Measurements from ENCODE around the gene SLC25A38. TPM values are rescaled to one million over a fixed set of nuclear protein-coding genes. Genes with fewer than 3 reads are reported as not detected.

The SLC25A38 gene
- total and polyA plus RNA-seq, 10 of the 15 experiments (the other 5 are each of a cell fraction or from before 2014, with no cell fraction given), result 15.2 to 55.2 (median 39.2) TPM

GRCh38 chr3:39378088-39378487 lies 5.1 kb upstream of the SLC25A38 start:
- FAIRE-seq (peak; percentile 49), ATAC-seq (peak; percentile 92), DNase-seq (ENCODE audit: low read depth, low spot score) (no peak)
- ChIA-PET RAD21 (ENCODE audit: unreplicated experiment) (interaction anchor here (0.7 to 9.6 kb wide), 16 partner anchors 8 to 187 kb away, joined by 3 to 232 read pairs (median 4); partner anchors contain the start of genes CCR8, RPSA and XIRP1), POLR2A (interaction anchor here (0.8 to 1.8 kb wide), 8 partner anchors 12 to 90 kb away, joined by 3 to 7 read pairs (median 5); partner anchors contain the start of genes CCR8 and RPSA), CTCF (interaction anchor here (0.7 to 7.2 kb wide), 22 partner anchors 11 to 273 kb away, joined by 3 to 323 read pairs (median 4); partner anchors contain the start of genes RPSA and XIRP1), SMC1A (ENCODE audit: uncharacterized antibody, unreplicated experiment) (interaction anchor here (0.6 to 7.4 kb wide), 20 partner anchors 10 to 200 kb away, joined by 3 to 234 read pairs (median 4); partner anchors contain the start of gene XIRP1)
- Histone ChIP-seq H3K27me3 (replicated peaks in 1 of 2; ENCODE audit: control insufficient read depth in 2 of 2, insufficient read depth in 2 of 2, low read length in 1 of 2) (no peaks in the 10 kb centered on the region), H3K4me1 (ENCODE audit: control insufficient read depth, insufficient read depth, low read length) (peaks cover 14% of the 10 kb centered on the region), H3K9ac (ENCODE audit: control insufficient read depth, insufficient read depth, low read length) (no peak overlapping the region), H3K4me3 (no peak overlapping the region), H3K36me3 (ENCODE audit: control insufficient read depth in 2 of 2, insufficient read depth in 2 of 2, low read length in 1 of 2) (no peaks in the 10 kb centered on the region), H3K27ac (ENCODE audit: control insufficient read depth, insufficient read depth) (no peak overlapping the region; the same call in 1 of the 2 replicates), H4K20me1 (ENCODE audit: control insufficient read depth, insufficient read depth) (no peaks in the 10 kb centered on the region), H3K4me2 (ENCODE audit: control insufficient read depth, insufficient read depth) (no peak overlapping the region), H2AFZ (ENCODE audit: control insufficient read depth, low read depth, low read length) (peak overlapping the region; percentile 15; the same call in 1 of the 2 replicates), H3K79me2 (ENCODE audit: control insufficient read depth, insufficient read depth, low read length) (no peaks in the 10 kb centered on the region; the same call in 1 of the 2 replicates), H3K9me3 (replicated peaks; ENCODE audit: control insufficient read depth, insufficient read depth, low read length) (no peaks in the 10 kb centered on the region)
- intact Hi-C loops (cut with micrococcal nuclease; ENCODE audit: unreplicated experiment), result loop anchor here (1.0 to 5.0 kb wide), 6 partner anchors 49 to 277 kb away; partner anchors contain the start of gene CCR8
- no TSS peak for BruUV-seq (replicated peaks)
- in situ Hi-C loops (cut with MboI), result no loop called here
- WGBS (ENCODE audit: insufficient coverage, insufficient replicate concordance, low lambda C conversion rate, missing lambda C conversion rate), result 12% methylated on average over 4 of the region's 4 CpGs
- peak; percentile 84 to 92 (median 91); a peak in 5 of 6 replicates for TF ChIP-seq CTCF (IDR thresholded peaks at IDR 0.05 in 2 of 3, conservative IDR thresholded peaks at IDR 0.05 in 1 of 3; ENCODE audit: control insufficient read depth in 2 of 3, extremely low read depth in 1 of 3, insufficient read depth in 1 of 3, low read depth in 3 of 3, low read length in 3 of 3)
- TF ChIP-seq LARP7 (IDR thresholded peaks at IDR 0.05), result no peak
- TF ChIP-seq RUNX3 (IDR thresholded peaks at IDR 0.05; ENCODE audit: low read length), result no peak
- no peak for TF ChIP-seq E2F8 (IDR thresholded peaks at IDR 0.05; ENCODE audit: low read depth, partially characterized antibody)
- peak; percentile 65 for TF ChIP-seq YY1 (IDR thresholded peaks at IDR 0.05; ENCODE audit: low read depth, low read length)
- no peak for TF ChIP-seq POLR2AphosphoS2 (IDR thresholded peaks at IDR 0.05; ENCODE audit: low read depth, low read length)
- TF ChIP-seq FOS (IDR thresholded peaks at IDR 0.05; ENCODE audit: borderline replicate concordance, extremely low read depth, insufficient read length), result no peak
- no peak for TF ChIP-seq MEF2A (IDR thresholded peaks at IDR 0.05; ENCODE audit: insufficient read depth, low read depth, low read length)
- no peak for TF ChIP-seq RB1 (IDR thresholded peaks at IDR 0.05; ENCODE audit: borderline replicate concordance)
- TF ChIP-seq ZZZ3 (IDR thresholded peaks at IDR 0.05; ENCODE audit: control insufficient read depth, insufficient read length, low read depth), result no peak
- TF ChIP-seq ZNF687 (IDR thresholded peaks at IDR 0.05), result no peak
- no peak for TF ChIP-seq SUZ12 (IDR thresholded peaks at IDR 0.05; ENCODE audit: unreplicated experiment)
- TF ChIP-seq NR2C1 (IDR thresholded peaks at IDR 0.05), result no peak
- no peak for TF ChIP-seq SPI1 (IDR thresholded peaks at IDR 0.05; ENCODE audit: borderline replicate concordance, insufficient read depth, low read depth, low read length)
- TF ChIP-seq STAT3 (IDR thresholded peaks at IDR 0.05; ENCODE audit: low read depth, low read length), result no peak
